Effector memory CD8-positive, alpha-beta T cell (primary cell): Measurements from ENCODE around the gene C4BPB.
A peak's percentile ranks its signal among the peaks of the same experiment; 100 is the strongest.

Experiments used
- ATAC-seq: fragments of 150-1000 bp; cut with Tn5 transposase; replicated peaks from 2 replicates; pipeline ENCODE4 v1.10.0; 2021; ENCODE audit warnings: mild to moderate bottlenecking, moderate library complexity
- DNase-seq, 3 experiments: peaks; one replicate each; pipeline ENCODE4 v3.0.0; 2021
- H3K27ac Mint-ChIP-seq, 2 donors: one replicate each; pipeline ENCODE4 v1.8.0; 2022; ENCODE audit warnings: mild to moderate bottlenecking in 2 of 2, mixed read lengths in 2 of 2, moderate library complexity in 2 of 2
- H3K27me3 Mint-ChIP-seq, 2 donors: one replicate each; pipeline ENCODE4 v1.8.0; 2022; ENCODE audit warnings: mixed read lengths in 2 of 2
- H3K36me3 Mint-ChIP-seq: one replicate; pipeline ENCODE4 v1.8.0; 2022; ENCODE audit warnings: mild to moderate bottlenecking, moderate library complexity, mixed read lengths; ENCODE audit not compliant: insufficient read depth
- H3K4me1 Mint-ChIP-seq, 2 donors: one replicate each; pipeline ENCODE4 v1.8.0; 2022; ENCODE audit warnings: low read depth in 2 of 2, mixed read lengths in 2 of 2
- H3K4me3 Mint-ChIP-seq, 2 donors: one replicate each; pipeline ENCODE4 v1.8.0; 2022; ENCODE audit warnings: mild to moderate bottlenecking in 2 of 2, mixed read lengths in 2 of 2, moderate library complexity in 2 of 2
- H3K9me3 Mint-ChIP-seq, 2 donors: one replicate each; pipeline ENCODE4 v1.8.0; 2022; ENCODE audit warnings: mixed read lengths in 2 of 2

The C4BPB gene

GRCh38 chr1:207069061-207069460, 19.6 kb upstream of the C4BPB start:
- peaks cover 9 to 13% of the 10 kb centered on the region in 2 donors for H3K4me1 Mint-ChIP-seq
- no peaks in the 10 kb centered on the region for H3K27me3 Mint-ChIP-seq
- H3K36me3 Mint-ChIP-seq, result peaks cover 4% of the 10 kb centered on the region
- no peaks in the 10 kb centered on the region for H3K9me3 Mint-ChIP-seq
- no peak overlapping the region for H3K4me3 Mint-ChIP-seq
- H3K27ac Mint-ChIP-seq, result peak overlapping the region in 1 of 2 donors; percentile 7
- no peak for ATAC-seq
- no peak for DNase-seq

- ATAC-seq, result no peak
- no peaks in the 10 kb centered on the region for H3K9me3 Mint-ChIP-seq
- H3K36me3 Mint-ChIP-seq, result peaks cover 3% of the 10 kb centered on the region
Observed at GRCh38 chr1:207069858-207070506, 18.7 kb upstream of the C4BPB start.

GRCh38 chr1:207070811-207071210, 17.8 kb upstream of the C4BPB start:
- H3K27me3 Mint-ChIP-seq, result peaks cover 3 to 8% of the 10 kb centered on the region in 2 donors
- H3K27ac Mint-ChIP-seq, result peak overlapping the region in 1 of 2 donors; percentile 68
- H3K4me1 Mint-ChIP-seq, result peaks cover 9 to 13% of the 10 kb centered on the region in 2 donors
- DNase-seq, result no peak
- no peak overlapping the region for H3K4me3 Mint-ChIP-seq
- H3K36me3 Mint-ChIP-seq, result peaks cover 3% of the 10 kb centered on the region
- peak; percentile 61 for ATAC-seq
- H3K9me3 Mint-ChIP-seq, result no peaks in the 10 kb centered on the region

More at GRCh38 chr1:207069858-207070506, 18.7 kb upstream of the C4BPB start:
- Mint-ChIP-seq H3K27ac (no peak overlapping the region), H3K27me3 (peaks cover 0 to 8% of the 10 kb centered on the region in 2 donors), H3K4me1 (peaks cover 9 to 13% of the 10 kb centered on the region in 2 donors), H3K4me3 (no peak overlapping the region)
- no peak for DNase-seq

GRCh38 chr1:207071426-207071825, 17.2 kb upstream of the C4BPB start:
- no peaks in the 10 kb centered on the region for H3K9me3 Mint-ChIP-seq
- ATAC-seq, result no peak
- H3K27me3 Mint-ChIP-seq, result peaks cover 6 to 8% of the 10 kb centered on the region in 2 donors
- H3K36me3 Mint-ChIP-seq, result peaks cover 3% of the 10 kb centered on the region
- DNase-seq, result no peak
- no peak overlapping the region for H3K4me3 Mint-ChIP-seq
- no peak overlapping the region for H3K27ac Mint-ChIP-seq
- H3K4me1 Mint-ChIP-seq, result peaks cover 9 to 13% of the 10 kb centered on the region in 2 donors

GRCh38 chr1:207072233-207072632, 16.4 kb upstream of the C4BPB start:
- Mint-ChIP-seq H3K9me3 (no peaks in the 10 kb centered on the region), H3K4me3 (no peak overlapping the region), H3K4me1 (peaks cover 9 to 13% of the 10 kb centered on the region in 2 donors), H3K27me3 (peaks cover 6 to 8% of the 10 kb centered on the region in 2 donors), H3K27ac (no peak overlapping the region), H3K36me3 (no peaks in the 10 kb centered on the region)
- ATAC-seq (no peak), DNase-seq (no peak)

- Mint-ChIP-seq H3K4me3 (no peak overlapping the region), H3K27ac (no peak overlapping the region), H3K36me3 (no peaks in the 10 kb centered on the region), H3K27me3 (peaks cover 8 to 14% of the 10 kb centered on the region in 2 donors), H3K9me3 (no peaks in the 10 kb centered on the region), H3K4me1 (peaks cover 8 to 11% of the 10 kb centered on the region in 2 donors)
- no peak for DNase-seq
- no peak for ATAC-seq
Observed at GRCh38 chr1:207073906-207074820, 14.5 kb upstream of the C4BPB start.

GRCh38 chr1:207076181-207076955, 12.3 kb upstream of the C4BPB start:
- ATAC-seq, result no peak
- Mint-ChIP-seq H3K27ac (no peak overlapping the region), H3K9me3 (no peaks in the 10 kb centered on the region), H3K4me3 (no peak overlapping the region), H3K27me3 (peaks cover 9 to 14% of the 10 kb centered on the region in 2 donors), H3K36me3 (no peaks in the 10 kb centered on the region), H3K4me1 (no peaks in the 10 kb centered on the region)
- DNase-seq, result no peak

- no peaks in the 10 kb centered on the region for H3K9me3 Mint-ChIP-seq
- no peak for DNase-seq
- no peak overlapping the region for H3K27ac Mint-ChIP-seq
- no peak overlapping the region for H3K4me3 Mint-ChIP-seq
- no peaks in the 10 kb centered on the region for H3K4me1 Mint-ChIP-seq
- peaks cover 14 to 15% of the 10 kb centered on the region in 2 donors for H3K27me3 Mint-ChIP-seq
- no peaks in the 10 kb centered on the region for H3K36me3 Mint-ChIP-seq
- no peak for ATAC-seq
Observed at GRCh38 chr1:207077012-207077411, 11.6 kb upstream of the C4BPB start.

GRCh38 chr1:207077470-207078377, 10.9 kb upstream of the C4BPB start:
- Mint-ChIP-seq H3K27me3 (peaks cover 21 to 22% of the 10 kb centered on the region in 2 donors), H3K9me3 (no peaks in the 10 kb centered on the region), H3K27ac (no peak overlapping the region), H3K4me3 (no peak overlapping the region), H3K36me3 (no peaks in the 10 kb centered on the region), H3K4me1 (no peaks in the 10 kb centered on the region)
- peak; percentile 88 for ATAC-seq
- peak; percentile 62 to 75 (median 64) for DNase-seq

GRCh38 chr1:207078578-207079132, 10.0 kb upstream of the C4BPB start:
- ATAC-seq (no peak), DNase-seq (no peak)
- Mint-ChIP-seq H3K27ac (no peak overlapping the region), H3K9me3 (no peaks in the 10 kb centered on the region), H3K4me1 (no peaks in the 10 kb centered on the region), H3K4me3 (no peak overlapping the region), H3K36me3 (no peaks in the 10 kb centered on the region), H3K27me3 (peaks cover 31 to 32% of the 10 kb centered on the region in 2 donors)

- DNase-seq (no peak), ATAC-seq (no peak)
- no peaks in the 10 kb centered on the region for H3K36me3 Mint-ChIP-seq
- peaks cover 28 to 42% of the 10 kb centered on the region in 2 donors for H3K27me3 Mint-ChIP-seq
- no peaks in the 10 kb centered on the region for H3K4me1 Mint-ChIP-seq
- no peak overlapping the region for H3K4me3 Mint-ChIP-seq
- no peak overlapping the region for H3K27ac Mint-ChIP-seq
- H3K9me3 Mint-ChIP-seq, result no peaks in the 10 kb centered on the region
Observed at GRCh38 chr1:207079706-207080241, 8.9 kb upstream of the C4BPB start.

- DNase-seq (no peak), ATAC-seq (no peak)
- H3K36me3 Mint-ChIP-seq, result no peaks in the 10 kb centered on the region
- no peaks in the 10 kb centered on the region for H3K9me3 Mint-ChIP-seq
- peaks cover 26 to 47% of the 10 kb centered on the region in 2 donors for H3K27me3 Mint-ChIP-seq
- H3K4me1 Mint-ChIP-seq, result no peaks in the 10 kb centered on the region
- no peak overlapping the region for H3K4me3 Mint-ChIP-seq
- no peak overlapping the region for H3K27ac Mint-ChIP-seq
Observed at GRCh38 chr1:207081088-207081487, 7.6 kb upstream of the C4BPB start.
